ENCODE results near the gene MAT2B. TPM values are rescaled to one million over a fixed set of nuclear protein-coding genes. Genes with fewer than 3 reads are reported as not detected.
A peak's percentile ranks its signal among the peaks of the same experiment; 100 is the strongest.

The MAT2B gene
- total and polyA plus RNA-seq, 9 of the 15 experiments (the other 6 are each of a cell fraction or from before 2014, with no cell fraction given) = 32.0 to 57.7 (median 43.6) TPM

GRCh38 chr5:163503106-163504078 lies 2.0 kb upstream of the MAT2B start (continued):
- TF ChIP-seq, protein P1, sequence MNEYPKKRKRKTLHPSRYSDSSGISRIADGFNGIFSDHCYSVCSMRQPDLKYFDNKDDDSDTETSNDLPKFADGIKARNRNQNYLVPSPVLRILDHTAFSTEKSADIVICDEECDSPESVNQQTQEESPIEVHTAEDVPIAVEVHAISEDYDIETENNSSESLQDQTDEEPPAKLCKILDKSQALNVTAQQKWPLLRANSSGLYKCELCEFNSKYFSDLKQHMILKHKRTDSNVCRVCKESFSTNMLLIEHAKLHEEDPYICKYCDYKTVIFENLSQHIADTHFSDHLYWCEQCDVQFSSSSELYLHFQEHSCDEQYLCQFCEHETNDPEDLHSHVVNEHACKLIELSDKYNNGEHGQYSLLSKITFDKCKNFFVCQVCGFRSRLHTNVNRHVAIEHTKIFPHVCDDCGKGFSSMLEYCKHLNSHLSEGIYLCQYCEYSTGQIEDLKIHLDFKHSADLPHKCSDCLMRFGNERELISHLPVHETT (CRISPR knock-in tag; conservative IDR thresholded peaks at IDR 0.05 in 1 of 2, IDR thresholded peaks at IDR 0.05 in 1 of 2) = 0 out of 4 replicates have a peak, but pooled peaks of 1 of the 2 experiments have one; percentile 27
- 0 out of 4 replicates have a peak, but pooled peaks of 1 of the 2 experiments have one; percentile 32 for TF ChIP-seq KDM1A (IDR thresholded peaks at IDR 0.05)
- TF ChIP-seq MAZ (CRISPR knock-in tag; conservative IDR thresholded peaks at IDR 0.05 in 1 of 2, IDR thresholded peaks at IDR 0.05 in 1 of 2) = peak in 1 of 2 experiments; percentile 38; a peak in 1 of 4 replicates
- TF ChIP-seq ZKSCAN8 (CRISPR knock-in tag; IDR thresholded peaks at IDR 0.05) = 0 out of 2 replicates have a peak, but pooled peaks have one; percentile 5
- 0 out of 6 replicates have a peak, but pooled peaks of 1 of the 3 experiments have one; percentile 42 for TF ChIP-seq ZBTB11 (CRISPR knock-in tag; IDR thresholded peaks at IDR 0.05)
- no peak for TF ChIP-seq CREB1 (IDR thresholded peaks at IDR 0.05)
- TF ChIP-seq CREB1 (CRISPR knock-in tag; IDR thresholded peaks at IDR 0.05) = no peak
- peak; percentile 69 for TF ChIP-seq LEF1 (IDR thresholded peaks at IDR 0.05)
- peak; percentile 21; the same call in 1 of the 2 replicates for TF ChIP-seq HCFC1 (IDR thresholded peaks at IDR 0.05; ENCODE audit: low read depth, low read length)
- TF ChIP-seq, protein P2, sequence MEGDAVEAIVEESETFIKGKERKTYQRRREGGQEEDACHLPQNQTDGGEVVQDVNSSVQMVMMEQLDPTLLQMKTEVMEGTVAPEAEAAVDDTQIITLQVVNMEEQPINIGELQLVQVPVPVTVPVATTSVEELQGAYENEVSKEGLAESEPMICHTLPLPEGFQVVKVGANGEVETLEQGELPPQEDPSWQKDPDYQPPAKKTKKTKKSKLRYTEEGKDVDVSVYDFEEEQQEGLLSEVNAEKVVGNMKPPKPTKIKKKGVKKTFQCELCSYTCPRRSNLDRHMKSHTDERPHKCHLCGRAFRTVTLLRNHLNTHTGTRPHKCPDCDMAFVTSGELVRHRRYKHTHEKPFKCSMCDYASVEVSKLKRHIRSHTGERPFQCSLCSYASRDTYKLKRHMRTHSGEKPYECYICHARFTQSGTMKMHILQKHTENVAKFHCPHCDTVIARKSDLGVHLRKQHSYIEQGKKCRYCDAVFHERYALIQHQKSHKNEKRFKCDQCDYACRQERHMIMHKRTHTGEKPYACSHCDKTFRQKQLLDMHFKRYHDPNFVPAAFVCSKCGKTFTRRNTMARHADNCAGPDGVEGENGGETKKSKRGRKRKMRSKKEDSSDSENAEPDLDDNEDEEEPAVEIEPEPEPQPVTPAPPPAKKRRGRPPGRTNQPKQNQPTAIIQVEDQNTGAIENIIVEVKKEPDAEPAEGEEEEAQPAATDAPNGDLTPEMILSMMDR (IDR thresholded peaks at IDR 0.05 in 2 of 3, conservative IDR thresholded peaks at IDR 0.05 in 1 of 3; ENCODE audit: insufficient read depth in 2 of 3, low read depth in 1 of 3, low read length in 3 of 3) = peak; percentile 45 to 63 (median 57); a peak in 5 of 6 replicates
- TF ChIP-seq POLR2A (conservative IDR thresholded peaks at IDR 0.05) = peak; percentile 65
- TF ChIP-seq PBX2 (CRISPR knock-in tag; IDR thresholded peaks at IDR 0.05; ENCODE audit: low read depth) = no peak
- no peak for TF ChIP-seq PBX2 (tag; conservative IDR thresholded peaks at IDR 0.05; ENCODE audit: low read depth)
- no peak for TF ChIP-seq ZNF197 (CRISPR knock-in tag; IDR thresholded peaks at IDR 0.05; ENCODE audit: low read depth)
- TF ChIP-seq SMARCA5 (IDR thresholded peaks at IDR 0.05) = no peak

Measured in K562 (cell line).